ENCODE measurements around the gene PHOX2A.
A peak's percentile ranks its signal among the peaks of the same experiment; 100 is the strongest.

The PHOX2A gene

DNA sequence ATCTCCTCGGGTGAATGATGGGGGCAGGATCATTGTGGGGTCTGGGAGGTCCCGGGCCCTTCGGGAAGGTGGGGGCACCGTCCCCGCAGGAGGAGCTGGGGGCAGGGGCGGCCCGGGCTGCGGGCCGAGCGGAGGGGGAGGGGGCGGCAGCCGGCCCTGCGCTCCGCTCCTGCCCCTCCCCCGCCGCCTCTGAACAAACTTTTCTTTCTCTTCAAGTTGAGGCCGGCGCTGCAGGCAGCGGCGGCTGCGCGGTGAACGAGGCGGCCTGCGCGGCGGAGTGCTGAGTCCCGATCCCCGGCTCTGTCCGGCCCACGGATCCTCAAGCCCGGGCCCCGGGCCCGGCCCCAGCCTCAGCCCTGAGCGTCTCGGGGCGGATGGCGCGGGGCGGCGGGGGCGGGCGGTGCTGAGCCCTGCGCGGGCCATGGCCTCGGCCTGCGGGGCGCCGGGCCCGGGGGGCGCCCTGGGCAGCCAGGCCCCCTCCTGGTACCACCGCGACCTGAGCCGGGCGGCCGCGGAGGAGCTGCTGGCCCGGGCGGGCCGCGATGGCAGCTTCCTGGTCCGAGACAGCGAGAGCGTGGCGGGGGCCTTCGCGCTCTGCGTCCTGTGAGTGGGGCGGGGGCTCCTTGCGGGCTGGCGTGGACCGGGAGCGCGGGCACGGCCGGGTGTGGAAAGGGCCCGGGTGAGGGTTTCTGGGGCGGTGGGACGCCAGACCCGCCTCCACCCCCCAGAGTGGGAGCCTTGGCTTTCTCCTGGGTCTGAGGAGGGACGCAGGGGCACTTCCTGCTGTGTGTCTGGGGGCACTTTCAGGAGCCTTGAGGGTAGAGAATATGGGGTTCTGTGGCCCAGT is 19.2 kb downstream of the PHOX2A start, which contains the start of gene INPPL1:
TSS of gene INPPL1 (plus strand) at position 204 of the 847 bp plus-strand sequence. CDS start at position 422, 218 bp downstream.
- H3K4me3 ChIP-seq (ENCODE audit: insufficient read depth, low read length, poor library complexity, severe bottlenecking) = peak within 1 kb of the TSS; percentile 81
- H3K4me2 ChIP-seq (ENCODE audit: low read depth, low read length, poor library complexity, severe bottlenecking) = peak within 1 kb of the TSS; percentile 66
- H3K9ac ChIP-seq (ENCODE audit: low read length) = peak within 1 kb of the TSS; percentile 87
- peaks cover 8% of the 10 kb centered on the region for H3F3A ChIP-seq (ENCODE audit: insufficient read depth)
- peak within 1 kb of the TSS; percentile 87 for H2AFZ ChIP-seq (ENCODE audit: low read depth, low read length, severe bottlenecking)
- no peaks in the 10 kb centered on the region for H4K20me1 ChIP-seq (ENCODE audit: low read depth, low read length)
- TF ChIP-seq CTCF (IDR thresholded peaks at IDR 0.05; ENCODE audit: insufficient read depth, low read length, poor library complexity, severe bottlenecking) (no peak), EZH2phosphoT487 (conservative IDR thresholded peaks at IDR 0.05; ENCODE audit: low read length) (no peak)
- peaks cover 18% of the 10 kb centered on the region for H3K79me2 ChIP-seq (ENCODE audit: insufficient read depth, low read length)
- H3K9me2 ChIP-seq (replicated peaks; ENCODE audit: insufficient read depth, low read length) = no peaks in the 10 kb centered on the region
- peak within 1 kb of the TSS; percentile 94 for H3K27ac ChIP-seq (ENCODE audit: low read depth, low read length)
- no peaks in the 10 kb centered on the region for H3K9me3 ChIP-seq (ENCODE audit: insufficient read depth, low read length)
- no peaks in the 10 kb centered on the region for H3K36me3 ChIP-seq (ENCODE audit: low read length)
- H3K27me3 ChIP-seq (ENCODE audit: low read length) = no peaks in the 10 kb centered on the region

- peak overlapping the region; percentile 87 for H3K9ac ChIP-seq (ENCODE audit: low read length)
- peak overlapping the region; percentile 81 for H3K4me3 ChIP-seq (ENCODE audit: insufficient read depth, low read length, poor library complexity, severe bottlenecking)
- TF ChIP-seq EZH2phosphoT487 (conservative IDR thresholded peaks at IDR 0.05; ENCODE audit: low read length) (no peak), CTCF (IDR thresholded peaks at IDR 0.05; ENCODE audit: insufficient read depth, low read length, poor library complexity, severe bottlenecking) (no peak)
- peak overlapping the region; percentile 66 for H3K4me2 ChIP-seq (ENCODE audit: low read depth, low read length, poor library complexity, severe bottlenecking)
- H3F3A ChIP-seq (ENCODE audit: insufficient read depth) = peaks cover 8% of the 10 kb centered on the region
- H3K9me3 ChIP-seq (ENCODE audit: insufficient read depth, low read length) = no peaks in the 10 kb centered on the region
- peaks cover 18% of the 10 kb centered on the region for H3K79me2 ChIP-seq (ENCODE audit: insufficient read depth, low read length)
- H4K20me1 ChIP-seq (ENCODE audit: low read depth, low read length) = no peaks in the 10 kb centered on the region
- H3K27me3 ChIP-seq (ENCODE audit: low read length) = no peaks in the 10 kb centered on the region
- peak overlapping the region; percentile 87 for H2AFZ ChIP-seq (ENCODE audit: low read depth, low read length, severe bottlenecking)
- peak overlapping the region; percentile 94 for H3K27ac ChIP-seq (ENCODE audit: low read depth, low read length)
- no peaks in the 10 kb centered on the region for H3K36me3 ChIP-seq (ENCODE audit: low read length)
- H3K9me2 ChIP-seq (replicated peaks; ENCODE audit: insufficient read depth, low read length) = no peaks in the 10 kb centered on the region
Observed at GRCh38 chr11:72223615-72224563, 20.1 kb downstream of the PHOX2A start.

GRCh38 chr11:72222907-72223614 is 20.9 kb downstream of the PHOX2A start:
- Histone ChIP-seq H2AFZ (ENCODE audit: low read depth, low read length, severe bottlenecking) (peak overlapping the region; percentile 87), H3K9me3 (ENCODE audit: insufficient read depth, low read length) (no peaks in the 10 kb centered on the region), H4K20me1 (ENCODE audit: low read depth, low read length) (no peaks in the 10 kb centered on the region), H3K4me2 (ENCODE audit: low read depth, low read length, poor library complexity, severe bottlenecking) (peak overlapping the region; percentile 72), H3K79me2 (ENCODE audit: insufficient read depth, low read length) (peaks cover 18% of the 10 kb centered on the region), H3K9me2 (replicated peaks; ENCODE audit: insufficient read depth, low read length) (no peaks in the 10 kb centered on the region), H3K4me3 (ENCODE audit: insufficient read depth, low read length, poor library complexity, severe bottlenecking) (peak overlapping the region; percentile 81), H3K27me3 (ENCODE audit: low read length) (no peaks in the 10 kb centered on the region), H3K36me3 (ENCODE audit: low read length) (no peaks in the 10 kb centered on the region), H3K27ac (ENCODE audit: low read depth, low read length) (peak overlapping the region; percentile 94), H3K9ac (ENCODE audit: low read length) (peak overlapping the region; percentile 87), H3F3A (ENCODE audit: insufficient read depth) (peaks cover 8% of the 10 kb centered on the region)
- no peak for TF ChIP-seq CTCF (IDR thresholded peaks at IDR 0.05; ENCODE audit: insufficient read depth, low read length, poor library complexity, severe bottlenecking)
- no peak for TF ChIP-seq EZH2phosphoT487 (conservative IDR thresholded peaks at IDR 0.05; ENCODE audit: low read length)

Measured in SU-DHL-6 (cell line).